Measurements from ENCODE around the gene ATRIP.
"Not testable (repeated sequence)": the region's sequence is repeated elsewhere in the genome, so short reads cannot be mapped to it uniquely, and the experiment has no call there.

ATRIP gene

DNA sequence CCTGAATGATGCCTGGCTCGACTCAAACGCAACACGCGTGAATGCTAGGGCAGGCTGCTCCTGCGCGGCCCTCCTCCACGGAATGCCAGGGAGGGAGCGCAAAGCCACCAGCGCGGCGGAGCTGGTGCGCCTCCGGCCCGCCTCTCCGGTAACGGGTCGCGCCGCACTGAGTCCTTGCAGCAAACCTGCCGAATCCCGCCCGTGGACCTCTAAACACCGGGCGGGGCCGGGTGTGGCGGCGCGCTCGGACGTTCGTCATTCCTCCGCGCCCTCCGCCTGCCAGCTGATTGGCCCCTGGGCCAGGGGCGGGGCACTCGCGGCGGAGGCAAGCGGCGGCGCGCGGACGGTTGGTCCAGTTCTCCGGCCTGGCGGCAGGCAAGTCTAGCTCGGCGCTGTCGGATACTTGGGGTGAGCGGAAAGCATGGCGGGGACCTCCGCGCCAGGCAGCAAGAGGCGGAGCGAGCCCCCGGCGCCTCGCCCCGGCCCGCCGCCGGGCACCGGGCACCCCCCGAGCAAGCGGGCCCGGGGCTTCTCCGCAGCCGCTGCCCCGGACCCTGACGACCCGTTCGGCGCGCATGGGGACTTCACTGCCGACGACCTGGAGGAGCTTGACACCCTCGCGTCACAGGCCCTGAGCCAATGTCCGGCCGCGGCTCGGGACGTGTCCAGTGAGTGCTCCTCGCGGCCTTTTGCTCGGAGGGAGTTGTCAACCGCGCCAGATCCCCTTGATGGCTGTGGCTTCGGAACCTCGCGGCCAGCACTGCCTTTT, at the start of gene ATRIP:
ATRIP (plus strand) TSS at position 313 of the 769 bp plus-strand sequence; CDS start at position 422, 109 bp downstream.
- H3K27ac Mint-ChIP-seq: peak within 1 kb of the TSS; percentile 95
- H3K4me3 Mint-ChIP-seq: peak within 1 kb of the TSS; percentile 100
- no peaks in the 10 kb centered on the region for H3K27me3 Mint-ChIP-seq
- no peaks in the 10 kb centered on the region for H3K9me3 Mint-ChIP-seq
- peaks cover 50% of the 10 kb centered on the region for H3K4me1 Mint-ChIP-seq (ENCODE audit: low read depth)
- H3K36me3 Mint-ChIP-seq (ENCODE audit: low read depth): peaks cover 59% of the 10 kb centered on the region

DNA sequence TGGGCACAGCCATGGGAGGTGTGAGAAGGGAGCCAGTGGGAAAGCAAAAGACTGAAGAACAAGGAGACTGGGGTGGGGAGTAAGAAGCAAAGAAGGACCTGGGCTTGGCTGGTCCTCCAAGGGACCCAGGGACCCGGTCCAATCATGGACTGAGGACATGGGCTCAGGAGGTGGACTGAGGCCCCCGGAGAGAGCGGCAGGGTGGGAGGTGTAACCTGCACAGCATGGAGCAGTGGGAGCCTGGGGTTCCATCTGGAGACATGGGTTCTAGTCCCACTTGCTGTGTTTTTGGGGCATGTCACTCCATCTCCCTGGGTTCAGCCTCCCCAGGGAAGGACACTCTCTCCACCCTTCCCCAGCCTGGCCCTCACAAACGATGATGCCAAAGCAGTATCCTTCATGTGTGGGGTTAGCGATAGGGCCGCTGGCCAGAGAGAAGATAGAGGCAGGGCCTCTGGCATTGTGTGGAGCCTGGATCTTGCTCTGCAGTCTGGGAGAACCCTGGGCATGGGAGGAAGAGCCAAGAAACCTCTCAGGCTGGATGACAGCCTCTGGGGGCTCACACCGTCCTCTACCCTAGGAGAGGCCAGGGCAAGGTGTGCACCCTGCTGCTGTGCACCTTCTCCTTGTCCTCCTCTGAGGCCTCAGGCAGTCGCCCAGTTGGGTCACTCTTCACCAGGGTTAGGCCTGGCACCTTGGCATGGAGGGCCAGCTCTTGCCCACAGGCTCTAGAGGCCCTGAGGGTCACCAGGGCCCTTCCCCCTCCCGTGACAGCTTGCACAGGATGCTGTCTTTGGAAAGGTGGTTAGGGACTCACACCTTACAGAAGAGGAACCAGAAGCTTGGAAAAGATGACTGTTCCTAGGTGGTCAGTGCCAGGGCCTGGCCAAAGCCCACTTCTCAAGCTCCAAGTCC, 48.5 kb upstream of the ATRIP start:
- Mint-ChIP-seq H3K4me1 (ENCODE audit: low read depth) (no peaks in the 10 kb centered on the region), H3K9me3 (no peaks in the 10 kb centered on the region), H3K27me3 (peaks cover 3% of the 10 kb centered on the region), H3K27ac (no peak overlapping the region), H3K36me3 (ENCODE audit: low read depth) (no peaks in the 10 kb centered on the region), H3K4me3 (no peak overlapping the region)

DNA sequence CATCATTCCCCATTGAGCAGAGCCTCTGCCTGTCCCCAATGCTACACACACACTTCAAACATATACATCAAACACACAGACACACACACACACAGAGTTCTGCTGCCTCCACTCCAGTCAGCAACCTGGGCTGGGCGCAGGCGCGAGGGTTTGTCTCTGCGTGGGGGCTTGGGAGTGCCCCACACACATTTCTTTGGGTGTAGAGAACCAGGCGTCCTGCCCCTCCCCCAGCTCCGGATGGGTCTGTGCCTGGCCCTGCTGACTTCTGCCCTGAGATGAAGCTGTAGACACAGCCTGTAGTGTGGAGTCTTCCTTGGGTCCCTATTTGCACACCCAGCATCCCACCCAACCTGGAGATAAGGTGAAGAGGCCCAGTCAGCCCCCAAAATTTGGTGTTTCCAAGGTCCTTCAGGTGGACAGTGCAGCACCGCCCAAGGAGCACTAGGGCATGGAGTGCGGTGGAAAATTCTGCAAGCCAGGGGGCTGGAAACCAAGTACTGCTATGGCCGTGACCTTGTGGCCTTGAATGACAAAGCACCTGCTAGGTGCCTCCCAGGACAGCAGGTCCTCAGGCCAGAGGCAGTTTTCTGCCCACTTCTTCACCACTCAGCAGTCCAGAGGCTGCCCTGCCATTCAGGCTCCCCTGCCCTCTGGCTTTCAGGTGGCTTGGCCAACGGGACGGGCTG, 47.7 kb upstream of the ATRIP start:
- Mint-ChIP-seq H3K36me3 (ENCODE audit: low read depth) (no peaks in the 10 kb centered on the region), H3K4me3 (no peak overlapping the region), H3K4me1 (ENCODE audit: low read depth) (no peaks in the 10 kb centered on the region), H3K27me3 (peaks cover 3% of the 10 kb centered on the region), H3K9me3 (no peaks in the 10 kb centered on the region), H3K27ac (no peak overlapping the region)

- Mint-ChIP-seq H3K27ac (no peak overlapping the region), H3K27me3 (peaks cover 3% of the 10 kb centered on the region), H3K36me3 (ENCODE audit: low read depth) (no peaks in the 10 kb centered on the region), H3K4me1 (ENCODE audit: low read depth) (no peaks in the 10 kb centered on the region), H3K4me3 (no peak overlapping the region), H3K9me3 (no peaks in the 10 kb centered on the region)
Observed at GRCh38 chr3:48399387-48400172, 47.0 kb upstream of the ATRIP start.

DNA sequence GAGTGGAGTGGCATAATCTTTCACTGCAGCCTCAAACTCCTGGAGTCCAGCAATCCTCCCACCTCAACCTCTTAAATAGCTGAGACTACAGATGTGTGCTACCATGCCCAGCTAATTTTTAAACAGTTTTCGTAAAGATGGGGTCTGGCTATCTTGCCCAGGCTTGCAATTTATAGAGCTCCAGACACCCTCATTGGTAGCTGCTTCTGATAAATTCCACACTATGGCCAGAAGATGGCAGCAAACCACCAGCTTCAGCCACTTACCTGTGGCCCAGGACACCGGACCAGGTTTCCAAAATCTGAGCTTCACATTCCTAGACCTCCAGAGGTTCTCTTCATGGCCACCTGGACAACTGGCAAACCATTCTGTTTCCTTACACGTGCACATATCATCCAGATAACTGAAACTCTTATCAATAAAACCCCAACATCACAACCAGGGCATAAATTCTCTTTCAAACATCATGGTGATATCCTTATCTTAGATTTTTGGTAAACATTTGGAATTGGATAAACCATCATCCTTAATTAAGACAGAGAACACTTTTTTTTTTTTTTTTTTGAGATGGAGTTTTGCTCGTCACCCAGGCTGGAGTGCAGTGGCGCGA, 45.6 kb upstream of the ATRIP start:
- H3K27ac Mint-ChIP-seq: no peak overlapping the region
- H3K9me3 Mint-ChIP-seq: no peaks in the 10 kb centered on the region
- no peaks in the 10 kb centered on the region for H3K4me1 Mint-ChIP-seq (ENCODE audit: low read depth)
- no peak overlapping the region for H3K4me3 Mint-ChIP-seq
- no peaks in the 10 kb centered on the region for H3K36me3 Mint-ChIP-seq (ENCODE audit: low read depth)
- peaks cover under 1% of the 10 kb centered on the region for H3K27me3 Mint-ChIP-seq

DNA sequence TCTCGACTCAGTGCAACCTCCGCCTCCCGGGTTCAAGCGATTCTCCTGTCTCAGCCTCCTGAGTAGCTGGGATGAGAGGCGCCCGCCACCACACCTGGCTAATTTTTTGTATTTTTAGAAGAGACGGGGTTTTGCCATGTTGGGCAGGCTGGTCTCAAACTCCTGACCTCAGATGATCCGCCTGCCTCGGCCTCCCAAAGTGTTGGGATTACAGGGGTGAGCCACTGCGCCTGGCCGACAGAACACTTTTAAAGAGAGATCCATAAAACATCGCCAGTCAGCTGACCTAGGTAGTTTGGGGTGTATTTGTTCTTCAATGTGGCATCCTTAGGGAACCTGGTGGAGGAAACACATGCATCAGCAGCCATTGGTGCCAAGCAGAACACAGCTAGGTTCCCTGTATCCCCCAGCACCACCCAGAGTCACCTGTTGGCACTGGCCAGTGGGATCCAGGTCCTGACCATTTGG, 45.1 kb upstream of the ATRIP start:
- H3K27ac Mint-ChIP-seq; H3K36me3 Mint-ChIP-seq (ENCODE audit: low read depth); H3K4me3 Mint-ChIP-seq: not testable (repeated sequence)

GRCh38 chr3:48402281-48402732, 44.2 kb upstream of the ATRIP start:
- H3K27ac Mint-ChIP-seq: no peak overlapping the region
- H3K9me3 Mint-ChIP-seq: no peaks in the 10 kb centered on the region
- H3K4me1 Mint-ChIP-seq (ENCODE audit: low read depth): no peaks in the 10 kb centered on the region
- no peak overlapping the region for H3K4me3 Mint-ChIP-seq
- H3K36me3 Mint-ChIP-seq (ENCODE audit: low read depth): no peaks in the 10 kb centered on the region
- no peaks in the 10 kb centered on the region for H3K27me3 Mint-ChIP-seq

More for the DNA sequence above, 45.1 kb upstream of the ATRIP start:
- H3K9me3 Mint-ChIP-seq; H3K27me3 Mint-ChIP-seq; H3K4me1 Mint-ChIP-seq (ENCODE audit: low read depth): not testable (repeated sequence)

DNA sequence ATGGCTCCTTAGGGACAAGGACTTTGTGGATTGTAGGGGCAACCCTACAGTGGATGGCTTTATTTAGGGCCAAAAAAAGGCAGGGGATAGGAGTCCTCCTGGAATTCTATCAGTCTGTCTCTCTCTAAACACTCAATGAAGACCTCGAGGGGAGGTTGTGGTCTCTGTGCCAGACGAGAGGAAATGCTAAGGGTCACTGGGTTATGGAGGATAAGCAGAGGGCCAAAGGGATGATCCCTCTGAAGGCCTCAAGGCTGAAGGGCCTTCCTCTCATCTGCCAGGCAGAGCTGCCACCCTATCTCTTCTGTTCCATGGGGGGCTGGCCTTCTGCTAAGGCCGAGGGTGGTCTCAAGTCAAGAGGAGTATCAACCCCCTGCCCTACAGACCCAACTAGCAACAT, 43.6 kb upstream of the ATRIP start:
- H3K27ac Mint-ChIP-seq: no peak overlapping the region
- no peaks in the 10 kb centered on the region for H3K4me1 Mint-ChIP-seq (ENCODE audit: low read depth)
- H3K36me3 Mint-ChIP-seq (ENCODE audit: low read depth): no peaks in the 10 kb centered on the region
- H3K27me3 Mint-ChIP-seq: no peaks in the 10 kb centered on the region
- H3K9me3 Mint-ChIP-seq: no peaks in the 10 kb centered on the region
- no peak overlapping the region for H3K4me3 Mint-ChIP-seq

DNA sequence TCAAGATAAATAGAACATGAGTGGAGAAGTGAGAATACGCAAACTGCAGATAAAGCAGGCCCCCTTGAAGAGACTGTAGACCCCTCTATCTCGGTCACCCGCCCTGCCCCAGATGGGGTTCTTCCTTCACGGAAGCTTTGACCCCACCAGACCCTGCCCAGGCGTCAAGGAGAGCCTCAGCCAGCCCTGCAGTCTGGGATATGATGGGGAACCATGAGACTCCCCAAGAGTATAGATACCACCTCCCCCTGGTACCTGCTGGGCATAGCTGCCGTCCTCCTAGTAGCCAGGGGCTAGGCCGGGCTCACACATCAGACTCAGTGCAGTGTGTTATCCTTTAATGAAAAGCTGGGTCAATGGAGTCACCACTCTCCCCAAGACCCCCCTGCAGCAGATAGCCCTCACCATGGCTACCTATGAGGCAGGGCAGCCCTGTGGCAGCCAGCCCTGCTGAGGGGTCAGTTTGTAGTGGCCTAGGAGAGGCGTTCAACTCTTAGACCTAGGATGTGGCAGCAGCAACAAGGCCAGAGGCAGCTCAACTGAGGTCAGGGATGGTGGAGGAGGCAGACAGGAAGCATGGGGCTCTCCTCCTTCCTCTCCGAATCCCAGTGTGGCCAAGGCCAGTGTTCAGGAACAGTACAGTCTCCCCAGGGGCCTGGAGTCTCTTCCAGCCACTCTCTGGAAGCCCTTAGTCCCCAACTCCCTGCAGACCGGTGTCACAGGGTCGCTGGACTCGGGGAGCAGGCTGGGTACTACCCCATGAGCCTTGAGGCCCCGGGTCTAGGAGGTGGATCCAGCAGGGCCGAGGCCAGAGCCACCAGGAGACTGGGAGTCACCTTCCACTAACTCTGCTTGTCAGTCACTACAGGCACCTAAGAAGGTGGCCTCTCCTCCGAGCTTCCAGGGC, 42.8 kb upstream of the ATRIP start:
- Mint-ChIP-seq H3K36me3 (ENCODE audit: low read depth) (no peaks in the 10 kb centered on the region), H3K4me3 (no peak overlapping the region), H3K27me3 (no peaks in the 10 kb centered on the region), H3K27ac (no peak overlapping the region), H3K4me1 (ENCODE audit: low read depth) (no peaks in the 10 kb centered on the region), H3K9me3 (no peaks in the 10 kb centered on the region)

DNA sequence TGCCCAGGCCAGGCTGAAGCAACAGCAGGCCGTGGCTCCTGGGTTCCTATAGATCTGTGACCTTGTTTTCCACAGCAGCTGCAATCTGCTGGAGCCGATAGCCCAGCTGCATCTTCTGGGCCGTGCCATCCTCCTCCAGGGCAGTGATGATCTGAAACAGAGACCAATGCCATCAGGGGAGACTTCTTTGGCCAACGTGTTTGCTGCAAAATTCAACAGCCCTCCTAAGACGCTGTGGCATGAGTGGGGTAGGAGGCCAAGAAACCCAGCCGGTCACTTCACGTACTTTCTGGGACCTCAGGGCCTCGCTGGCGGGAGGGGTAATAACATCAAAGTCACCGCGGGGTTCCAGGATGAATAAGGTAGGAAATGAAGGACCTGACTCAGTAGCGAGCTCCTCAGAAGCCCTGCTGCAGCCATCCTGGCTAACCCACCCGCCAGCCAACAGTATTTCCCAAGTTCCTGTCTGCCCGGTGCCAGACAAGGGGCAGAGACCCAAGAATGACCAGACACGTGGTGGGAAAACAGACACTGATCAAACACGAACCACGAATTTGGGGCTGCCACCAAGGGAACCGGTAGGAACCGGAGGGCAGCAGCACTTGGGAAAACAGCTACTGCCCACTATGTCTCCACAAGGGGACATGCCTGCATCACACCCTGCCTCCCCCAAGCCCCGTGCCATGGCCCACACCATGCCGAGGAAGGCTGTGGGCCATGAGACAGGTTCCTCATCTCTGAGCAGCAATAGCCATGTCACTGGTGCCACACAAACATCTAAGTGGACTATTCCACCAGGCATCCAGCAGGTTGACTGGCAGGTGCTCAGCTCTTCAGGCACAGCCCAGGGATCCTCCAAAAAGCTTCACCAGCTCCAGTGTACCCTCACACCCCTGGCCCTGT, 41.8 kb upstream of the ATRIP start:
- Mint-ChIP-seq H3K9me3 (no peaks in the 10 kb centered on the region), H3K4me1 (ENCODE audit: low read depth) (no peaks in the 10 kb centered on the region), H3K27ac (no peak overlapping the region), H3K4me3 (no peak overlapping the region), H3K27me3 (no peaks in the 10 kb centered on the region), H3K36me3 (ENCODE audit: low read depth) (no peaks in the 10 kb centered on the region)

- Mint-ChIP-seq H3K4me3 (no peak overlapping the region), H3K4me1 (ENCODE audit: low read depth) (no peaks in the 10 kb centered on the region), H3K36me3 (ENCODE audit: low read depth) (no peaks in the 10 kb centered on the region), H3K27me3 (no peaks in the 10 kb centered on the region), H3K27ac (no peak overlapping the region), H3K9me3 (no peaks in the 10 kb centered on the region)
Observed at GRCh38 chr3:48405343-48405881, 41.1 kb upstream of the ATRIP start.

GRCh38 chr3:48405971-48406370, 40.6 kb upstream of the ATRIP start:
- no peak overlapping the region for H3K4me3 Mint-ChIP-seq
- H3K27me3 Mint-ChIP-seq: no peaks in the 10 kb centered on the region
- H3K36me3 Mint-ChIP-seq (ENCODE audit: low read depth): no peaks in the 10 kb centered on the region
- no peak overlapping the region for H3K27ac Mint-ChIP-seq
- H3K4me1 Mint-ChIP-seq (ENCODE audit: low read depth): no peaks in the 10 kb centered on the region
- H3K9me3 Mint-ChIP-seq: no peaks in the 10 kb centered on the region

Measured in stimulated activated naive CD8-positive, alpha-beta T cell treated with anti-CD3 and anti-CD28 coated beads, Interleukin-15, Interleukin-2, amounts not matched to agents 100 ng/mL and 50 ng/mL, for 24 hours (primary cell).